H9 (cell line): ENCODE data around the gene PRAME. TPM values are rescaled to one million over a fixed set of nuclear protein-coding genes. Genes with fewer than 3 reads are reported as not detected.

Experiments used
- DNase-seq: peaks from one replicate; pipeline ENCODE4 v3.0.0-alpha.2; 2017
- H2AFZ ChIP-seq: one replicate; pipeline ENCODE4 v1.6.1; 2013; ENCODE audit warnings: mild to moderate bottlenecking, low read length, control low read depth, moderate library complexity
- H2AK5ac ChIP-seq: 2 replicates; pipeline ENCODE4 v1.6.1; 2013; ENCODE audit warnings: low read length, control low read depth, mixed read lengths; ENCODE audit not compliant: insufficient read length
- H2BK120ac ChIP-seq: one replicate; pipeline ENCODE4 v1.6.1; 2013; ENCODE audit warnings: low read depth, mild to moderate bottlenecking, low read length, control low read depth, inconsistent platforms; ENCODE audit not compliant: poor library complexity, severe bottlenecking
- H2BK12ac ChIP-seq: 2 replicates; pipeline ENCODE4 v1.6.1; 2013; ENCODE audit warnings: low read length, control low read depth, mixed read lengths, low read depth; ENCODE audit not compliant: insufficient read length
- H2BK15ac ChIP-seq: 2 replicates; pipeline ENCODE4 v1.6.1; 2013; ENCODE audit warnings: low read depth, low read length, control low read depth
- H2BK20ac ChIP-seq: one replicate; pipeline ENCODE4 v1.6.1; 2013; ENCODE audit warnings: low read depth, mild to moderate bottlenecking, low read length, control low read depth, inconsistent platforms; ENCODE audit not compliant: poor library complexity, severe bottlenecking
- H2BK5ac ChIP-seq: 2 replicates; pipeline ENCODE4 v1.6.1; 2013; ENCODE audit warnings: low read length, control low read depth, mixed read lengths; ENCODE audit not compliant: insufficient read length
- H3K14ac ChIP-seq: 2 replicates; pipeline ENCODE4 v1.6.1; 2013; ENCODE audit warnings: low read length, control low read depth; ENCODE audit not compliant: insufficient read depth
- H3K18ac ChIP-seq: 2 replicates; pipeline ENCODE4 v1.6.1; 2013; ENCODE audit warnings: low read depth, mild to moderate bottlenecking, mixed read lengths, low read length, control low read depth; ENCODE audit not compliant: insufficient read length
- H3K23ac ChIP-seq: 2 replicates; pipeline ENCODE4 v1.6.1; 2013; ENCODE audit warnings: low read length, control low read depth, mixed read lengths, low read depth; ENCODE audit not compliant: insufficient read length
- H3K23me2 ChIP-seq: 2 replicates; pipeline ENCODE4 v1.6.1; 2013; ENCODE audit warnings: low read depth, mild to moderate bottlenecking, mixed read lengths, low read length, control low read depth; ENCODE audit not compliant: insufficient read length, poor library complexity, severe bottlenecking
- H3K27ac ChIP-seq: 2 replicates; pipeline ENCODE4 v1.5.1; 2013; ENCODE audit warnings: low read length, control low read depth, mixed read lengths, low read depth; ENCODE audit not compliant: insufficient read length
- H3K27me3 ChIP-seq: 2 replicates; pipeline ENCODE4 v1.6.1; 2013; ENCODE audit warnings: low read length, control low read depth, inconsistent platforms; ENCODE audit not compliant: insufficient read depth
- H3K4ac ChIP-seq: 2 replicates; pipeline ENCODE4 v1.6.1; 2013; ENCODE audit warnings: low read depth, mild to moderate bottlenecking, control low read depth, inconsistent platforms, low read length, moderate library complexity
- H3K4me1 ChIP-seq: 2 replicates; pipeline ENCODE4 v1.6.1; 2013; ENCODE audit warnings: low read length, control low read depth, inconsistent platforms; ENCODE audit not compliant: insufficient read depth
- H3K4me2 ChIP-seq: 2 replicates; pipeline ENCODE4 v1.6.1; 2013; ENCODE audit warnings: low read length, control low read depth, mixed read lengths; ENCODE audit not compliant: insufficient read length, insufficient read depth
- H3K56ac ChIP-seq: 2 replicates; pipeline ENCODE4 v1.6.1; 2013; ENCODE audit warnings: low read depth, mild to moderate bottlenecking, mixed read lengths, low read length, control low read depth; ENCODE audit not compliant: insufficient read length
- H3K79me1 ChIP-seq: 2 replicates; pipeline ENCODE4 v1.6.1; 2013; ENCODE audit warnings: low read depth, mild to moderate bottlenecking, moderate library complexity, low read length, control low read depth, inconsistent platforms; ENCODE audit not compliant: insufficient read depth, poor library complexity, severe bottlenecking
- H3K79me2 ChIP-seq: 2 replicates; pipeline ENCODE4 v1.6.1; 2013; ENCODE audit warnings: low read length, control low read depth, inconsistent platforms; ENCODE audit not compliant: insufficient read depth
- H3K9ac ChIP-seq: 2 replicates; pipeline ENCODE4 v1.6.1; 2013; ENCODE audit warnings: low read length, control low read depth, mixed read lengths; ENCODE audit not compliant: insufficient read length; ENCODE audit errors: extremely low read depth
- H3K9me3 ChIP-seq: one replicate; pipeline ENCODE4 v1.6.1; 2013; ENCODE audit warnings: low read depth, low read length, inconsistent platforms; ENCODE audit not compliant: control insufficient read depth
- H3T11ph ChIP-seq: one replicate; pipeline ENCODE4 v1.6.1; 2013; ENCODE audit warnings: mild to moderate bottlenecking, low read length, control low read depth, inconsistent platforms
- H4K20me1 ChIP-seq: one replicate; pipeline ENCODE4 v1.6.1; 2013; ENCODE audit not compliant: control insufficient read depth, insufficient read length, insufficient read depth
- H4K5ac ChIP-seq: 2 replicates; pipeline ENCODE4 v1.6.1; 2013; ENCODE audit warnings: low read depth, mild to moderate bottlenecking, mixed read lengths, low read length, control low read depth; ENCODE audit not compliant: insufficient read length
- H4K8ac ChIP-seq: replicated peaks from 2 replicates; pipeline ENCODE4 v1.6.1; 2013; ENCODE audit warnings: low read length, control low read depth, mixed read lengths, low read depth; ENCODE audit not compliant: insufficient read length
- H4K91ac ChIP-seq: 2 replicates; pipeline ENCODE4 v1.6.1; 2013; ENCODE audit warnings: low read depth, mild to moderate bottlenecking, moderate library complexity, mixed read lengths, low read length, control low read depth; ENCODE audit not compliant: insufficient read length
- H3K27ac Mint-ChIP-seq, 3 experiments: 2 replicates in 2 of 3; 3 replicates in 1 of 3; pipeline ENCODE4 v1.8.0; 2020 to 2021; ENCODE audit warnings: mixed read lengths in 3 of 3, mild to moderate bottlenecking in 1 of 3, moderate library complexity in 1 of 3
- H3K27me3 Mint-ChIP-seq: 2 replicates; pipeline ENCODE4 v1.8.0; 2021; ENCODE audit warnings: low read depth, mild to moderate bottlenecking, moderate library complexity, mixed read lengths
- H3K36me3 Mint-ChIP-seq, 3 experiments: 2 replicates in 2 of 3; 3 replicates in 1 of 3; pipeline ENCODE4 v1.8.0; 2020 to 2021; ENCODE audit warnings: low read depth in 3 of 3, mixed read lengths in 3 of 3; ENCODE audit not compliant: insufficient read depth in 1 of 3
- H3K4me1 Mint-ChIP-seq, 2 experiments: 2 replicates each; pipeline ENCODE4 v1.8.0; 2020; ENCODE audit warnings: mixed read lengths in 2 of 2
- H3K4me3 Mint-ChIP-seq, 2 experiments: 2 replicates in 1 of 2; 3 replicates in 1 of 2; pipeline ENCODE4 v1.8.0; 2020 to 2021; ENCODE audit warnings: mild to moderate bottlenecking in 2 of 2, mixed read lengths in 2 of 2, moderate library complexity in 1 of 2
- H3K9me3 Mint-ChIP-seq, 2 experiments: 2 replicates in 1 of 2; 3 replicates in 1 of 2; pipeline ENCODE4 v1.8.0; 2020; ENCODE audit warnings: mild to moderate bottlenecking in 2 of 2, mixed read lengths in 2 of 2, moderate library complexity in 1 of 2
- CTCF ChIP-seq: fragments of 200-600 bp; sonication (generic); conservative IDR thresholded peaks from 3 replicates; pipeline ENCODE4 v1.8.0; 2021; ENCODE audit warnings: antibody characterized with exemption, mild to moderate bottlenecking
- WGBS: extraction: QIAGEN DNeasy Blood & Tissue Kit; methylation state at CpG from one replicate; pipeline ENCODE4 v1.1.7; 2013; ENCODE audit warnings: missing lambda C conversion rate, low lambda C conversion rate, mixed read lengths; ENCODE audit not compliant: insufficient read length; ENCODE audit errors: extremely low coverage; 5-methylcytosine and 5-hydroxymethylcytosine counted together
- total RNA-seq: library from RNA; stranded (reverse); gene quantifications from 2 replicates; pipeline ENCODE4 v1.2.1, GENCODE V29; 2021

PRAME gene
- total RNA-seq, 1 experiment from 2014 or later: 0.31 TPM

GRCh38 chr22:22536916-22537315 lies 22.1 kb downstream of the PRAME start:
- H2BK15ac ChIP-seq: no peak overlapping the region
- Mint-ChIP-seq H3K27ac (no peak overlapping the region), H3K9me3 (peaks cover 5 to 14% of the 10 kb centered on the region in 2 experiments; a peak in 3 of 5 replicates), H3K4me1 (no peaks in the 10 kb centered on the region), H3K4me3 (no peak overlapping the region), H3K27me3 (peaks cover 96% of the 10 kb centered on the region), H3K36me3 (no peaks in the 10 kb centered on the region)
- no peaks in the 10 kb centered on the region for H3K79me1 ChIP-seq
- no peak for DNase-seq
- no peak overlapping the region for H4K8ac ChIP-seq
- no peak overlapping the region for H3T11ph ChIP-seq
- H2AFZ ChIP-seq: no peak overlapping the region
- H2BK5ac ChIP-seq: no peak overlapping the region
- no peak overlapping the region for H2BK20ac ChIP-seq
- no peak overlapping the region for H3K27ac ChIP-seq
- no peaks in the 10 kb centered on the region for H3K4me1 ChIP-seq
- no peak overlapping the region for H2BK12ac ChIP-seq
- no peak overlapping the region for H3K18ac ChIP-seq
- no CpG with 5 or more reads among the region's 1 CpG for WGBS
- H3K9me3 ChIP-seq: no peaks in the 10 kb centered on the region
- no peak overlapping the region for H2AK5ac ChIP-seq
- H3K14ac ChIP-seq: no peak overlapping the region
- H3K9ac ChIP-seq: no peak overlapping the region
- H3K4me2 ChIP-seq: no peak overlapping the region
- peaks cover 8% of the 10 kb centered on the region; the same call in 1 of the 2 replicates for H3K27me3 ChIP-seq
- no peaks in the 10 kb centered on the region for H3K79me2 ChIP-seq
- H3K56ac ChIP-seq: no peak overlapping the region
- no peak overlapping the region for H3K4ac ChIP-seq
- H2BK120ac ChIP-seq: no peak overlapping the region
- H3K23ac ChIP-seq: no peak overlapping the region
- no peak overlapping the region for H4K91ac ChIP-seq
- TF ChIP-seq CTCF: no peak
- no peaks in the 10 kb centered on the region for H4K20me1 ChIP-seq
- H3K23me2 ChIP-seq: no peaks in the 10 kb centered on the region
- H4K5ac ChIP-seq: no peak overlapping the region
